GM23248 (cell line): ENCODE measurements around the gene POMGNT1. TPM values are rescaled to one million over a fixed set of nuclear protein-coding genes. Genes with fewer than 3 reads are reported as not detected.
A peak's percentile ranks its signal among the peaks of the same experiment; 100 is the strongest.

Experiments
- DNase-seq: peaks from one replicate; pipeline ENCODE4 v3.0.0-alpha.2; 2015
- H2AFZ ChIP-seq: fragments of 200-600 bp; sonication (generic); 2 replicates; pipeline ENCODE4 v1.6.1; 2016; ENCODE audit warnings: antibody characterized with exemption
- H3F3A ChIP-seq: fragments of 200-600 bp; sonication (generic); 2 replicates; pipeline ENCODE4 v1.6.1; 2016; ENCODE audit warnings: mild to moderate bottlenecking, antibody characterized with exemption, mixed run types; ENCODE audit not compliant: insufficient read depth
- H3K27ac ChIP-seq: fragments of 200-600 bp; sonication (generic); 2 replicates; pipeline ENCODE4 v1.5.1; 2016; ENCODE audit warnings: mild to moderate bottlenecking
- H3K27me3 ChIP-seq: fragments of 200-600 bp; sonication (generic); replicated peaks from 2 replicates; pipeline ENCODE4 v1.6.1; 2016; ENCODE audit warnings: mild to moderate bottlenecking; ENCODE audit not compliant: insufficient read depth
- H3K36me3 ChIP-seq: fragments of 200-600 bp; sonication (generic); 2 replicates; pipeline ENCODE4 v1.6.1; 2016; ENCODE audit warnings: low read depth, mild to moderate bottlenecking
- H3K4me1 ChIP-seq: fragments of 200-600 bp; sonication (generic); 2 replicates; pipeline ENCODE4 v1.6.1; 2016; ENCODE audit warnings: mild to moderate bottlenecking; ENCODE audit not compliant: insufficient read depth
- H3K4me2 ChIP-seq: fragments of 200-600 bp; sonication (generic); one replicate; pipeline ENCODE4 v1.6.1; 2016; ENCODE audit warnings: mild to moderate bottlenecking; ENCODE audit not compliant: unreplicated experiment
- H3K4me3 ChIP-seq: fragments of 200-600 bp; sonication (generic); 2 replicates; pipeline ENCODE4 v1.5.1; 2016; ENCODE audit warnings: mild to moderate bottlenecking
- H3K79me2 ChIP-seq: fragments of 200-600 bp; sonication (generic); 2 replicates; pipeline ENCODE4 v1.6.1; 2016; ENCODE audit warnings: mild to moderate bottlenecking; ENCODE audit not compliant: insufficient read depth
- H3K9ac ChIP-seq: fragments of 200-600 bp; sonication (generic); 2 replicates; pipeline ENCODE4 v1.6.1; 2016; ENCODE audit warnings: mild to moderate bottlenecking
- H3K9me2 ChIP-seq: fragments of 200-600 bp; sonication (generic); 2 replicates; pipeline ENCODE4 v1.6.1; 2016; ENCODE audit warnings: mixed run types, mild to moderate bottlenecking, moderate library complexity; ENCODE audit not compliant: insufficient read depth
- H3K9me3 ChIP-seq: fragments of 200-600 bp; sonication (generic); one replicate; pipeline ENCODE4 v1.6.1; 2017; ENCODE audit warnings: low read depth
- H4K20me1 ChIP-seq: fragments of 200-600 bp; sonication (generic); 2 replicates; pipeline ENCODE4 v1.6.0; 2016; ENCODE audit not compliant: insufficient read depth
- EZH2 ChIP-seq: fragments of 200-600 bp; sonication (generic); IDR thresholded peaks from 2 replicates; pipeline ENCODE4 v1.6.1; 2018; ENCODE audit warnings: antibody characterized with exemption, mild to moderate bottlenecking; ENCODE audit not compliant: insufficient read depth, poor library complexity, severe bottlenecking
- EZH2phosphoT487 ChIP-seq: fragments of 200-600 bp; sonication (generic); IDR thresholded peaks from 2 replicates; pipeline ENCODE4 v1.6.1; 2018; ENCODE audit warnings: antibody characterized with exemption, moderate library complexity, mild to moderate bottlenecking, low read depth; ENCODE audit not compliant: insufficient read depth
- WGBS, 2 experiments: methylation state at CpG; one replicate each; pipeline ENCODE4 v1.1.6; 2015 to 2017; ENCODE audit warnings: low lambda C conversion rate in 2 of 2, low coverage in 1 of 2; ENCODE audit errors: missing lambda C conversion rate in 2 of 2; 5-methylcytosine and 5-hydroxymethylcytosine counted together
- in situ Hi-C: fragments of 300-500 bp; cut with MboI; formaldehyde crosslinking; loops from 2 replicates; pipeline ENCODE4 v1.15.0; 2020
- polyA plus RNA-seq: library from polyadenylated mRNA; unstranded; fragments of >200 nt; fragmentation: Nextera tagmentation; extraction: Ambion mirVana; gene quantifications from 2 replicates; pipeline ENCODE4 v1.2.1, GENCODE V29; 2016
- small RNA-seq: library from RNA; depleted of rRNA; stranded (forward); fragments of <200 nt; gene quantifications from one replicate; pipeline ENCODE3, GENCODE V24; 2014; ENCODE audit warnings: low read depth, low replicate concordance
- total RNA-seq: library from RNA; depleted of rRNA; stranded (reverse); fragments of >200 nt; shearing (Covaris generic); gene quantifications from 2 replicates; pipeline ENCODE4 v1.2.3, GENCODE V29; 2014; rRNA removed

Gene POMGNT1
- total and polyA plus RNA-seq, 2 experiments from 2014 or later: 57.6 to 79.1 TPM

DNA sequence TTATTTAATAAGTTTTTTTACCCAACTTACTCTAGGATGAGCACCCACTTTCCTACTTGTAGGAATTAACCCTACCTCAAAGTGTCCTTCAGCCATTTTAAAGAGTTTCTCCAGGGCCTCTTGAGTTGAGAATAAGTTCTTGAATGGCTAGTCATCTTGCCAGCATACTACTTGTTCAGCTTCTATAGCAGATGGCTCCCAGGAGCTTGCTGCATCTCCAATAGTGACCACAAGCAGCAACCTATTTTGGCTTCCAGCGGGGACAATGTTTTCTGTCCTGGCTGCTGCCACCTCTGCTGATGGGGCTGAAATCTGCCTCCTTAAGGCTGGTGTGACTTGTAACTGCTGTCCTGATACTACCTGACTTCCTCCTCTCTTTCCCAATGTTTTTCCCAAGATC lies 45.0 kb downstream of the POMGNT1 start:
- Histone ChIP-seq H4K20me1 (no peaks in the 10 kb centered on the region), H3K27me3 (no peaks in the 10 kb centered on the region), H3K79me2 (no peaks in the 10 kb centered on the region), H3K36me3 (no peaks in the 10 kb centered on the region), H3K9me2 (no peaks in the 10 kb centered on the region), H3K4me3 (no peak overlapping the region), H3K27ac (no peak overlapping the region), H3K4me2 (no peak overlapping the region), H3F3A (peaks cover 15% of the 10 kb centered on the region), H3K9me3 (no peaks in the 10 kb centered on the region), H3K9ac (no peak overlapping the region), H2AFZ (no peak overlapping the region), H3K4me1 (peaks cover 12% of the 10 kb centered on the region)
- no peak for DNase-seq
- no peak for TF ChIP-seq EZH2phosphoT487
- no peak for TF ChIP-seq EZH2
- WGBS, 2 experiments: 93 to 100% methylated on average over 1 of the region's 1 CpG
- in situ Hi-C loops: no loop called here

DNA sequence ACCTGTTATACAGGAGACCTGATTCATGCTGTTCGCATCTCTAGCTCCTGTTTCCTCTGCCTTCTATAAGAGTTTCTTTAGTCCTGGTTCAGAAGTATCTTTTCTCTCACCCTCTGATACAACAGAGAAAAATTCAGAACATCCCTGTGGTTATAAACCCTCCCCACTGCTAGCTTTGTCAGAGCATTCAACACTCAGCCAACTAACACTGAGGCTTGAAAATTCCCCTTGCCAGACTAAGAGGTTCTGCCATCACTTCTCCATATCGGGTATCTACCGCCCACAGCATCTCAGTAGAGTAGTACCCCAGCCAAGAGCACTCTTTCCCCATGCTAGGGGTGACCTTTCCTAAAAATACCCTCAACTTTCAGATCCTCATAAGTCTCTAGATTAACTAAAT lies 46.2 kb downstream of the POMGNT1 start:
- Histone ChIP-seq H3K4me2 (no peak overlapping the region), H3K36me3 (no peaks in the 10 kb centered on the region), H3K9me3 (no peaks in the 10 kb centered on the region), H3K79me2 (no peaks in the 10 kb centered on the region), H3K4me3 (no peak overlapping the region), H3K9me2 (no peaks in the 10 kb centered on the region), H3K9ac (no peak overlapping the region), H3K27me3 (no peaks in the 10 kb centered on the region), H2AFZ (0 out of 2 replicates have a peak overlapping the region, but pooled peaks have one; percentile 36), H4K20me1 (no peaks in the 10 kb centered on the region), H3K27ac (peak overlapping the region; percentile 49), H3K4me1 (peaks cover 12% of the 10 kb centered on the region), H3F3A (peaks cover 15% of the 10 kb centered on the region)
- 58 to 62% methylated on average over 3 of the region's 3 CpGs for WGBS, 2 experiments
- TF ChIP-seq EZH2phosphoT487: no peak
- TF ChIP-seq EZH2: no peak
- in situ Hi-C loops: no loop called here
- peak; percentile 83 for DNase-seq

DNA sequence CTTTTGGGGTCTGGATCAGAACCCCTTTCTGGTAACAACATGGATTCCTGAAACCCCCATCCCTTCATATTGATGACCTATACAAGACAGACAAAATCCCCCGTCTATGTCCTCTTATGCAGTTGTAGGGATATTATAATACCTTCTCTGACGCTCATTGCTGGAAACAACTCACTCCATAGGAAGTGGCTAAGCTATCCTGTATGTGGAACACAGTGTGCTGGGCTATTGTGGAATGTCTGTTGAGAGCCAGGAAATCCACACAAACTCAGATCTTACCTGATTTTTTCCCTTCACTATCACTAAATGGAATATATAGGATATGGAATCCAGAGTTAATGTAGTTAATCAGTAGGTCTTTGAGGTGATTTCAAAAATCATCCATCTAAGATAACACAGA lies 48.1 kb downstream of the POMGNT1 start:
- Histone ChIP-seq H3F3A (peaks cover 15% of the 10 kb centered on the region), H3K9me2 (no peaks in the 10 kb centered on the region), H2AFZ (no peak overlapping the region), H3K9me3 (no peaks in the 10 kb centered on the region), H3K4me2 (no peak overlapping the region), H3K4me1 (peaks cover 12% of the 10 kb centered on the region), H3K79me2 (no peaks in the 10 kb centered on the region), H3K36me3 (no peaks in the 10 kb centered on the region), H3K27me3 (no peaks in the 10 kb centered on the region), H3K4me3 (no peak overlapping the region), H3K9ac (no peak overlapping the region), H4K20me1 (no peaks in the 10 kb centered on the region), H3K27ac (no peak overlapping the region)
- in situ Hi-C loops: no loop called here
- 44 to 52% methylated on average over 2 of the region's 2 CpGs for WGBS, 2 experiments
- DNase-seq: no peak
- TF ChIP-seq EZH2phosphoT487 (no peak), EZH2 (no peak)

DNA sequence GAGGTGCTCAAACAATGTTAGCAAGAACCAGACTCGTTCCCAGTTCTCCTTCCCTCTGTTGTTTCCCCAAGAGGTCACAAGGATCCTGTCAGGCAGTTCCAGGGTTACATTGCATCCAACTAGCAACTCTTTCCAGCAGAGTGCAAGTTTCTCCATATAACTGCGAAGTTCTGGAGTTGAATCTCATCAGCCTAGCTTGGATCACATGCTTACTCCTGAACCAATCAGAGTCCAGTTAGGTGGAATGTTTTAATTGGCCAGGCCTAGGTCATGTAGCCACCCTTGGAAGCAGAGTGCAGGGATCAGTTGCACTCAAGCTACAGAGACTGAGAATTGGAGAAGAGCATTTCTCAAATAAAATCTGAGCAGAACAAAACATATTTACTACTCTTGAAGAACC lies 49.9 kb downstream of the POMGNT1 start:
- H3K9ac ChIP-seq: no peak overlapping the region
- peaks cover 15% of the 10 kb centered on the region for H3F3A ChIP-seq
- no peaks in the 10 kb centered on the region for H3K36me3 ChIP-seq
- in situ Hi-C loops: no loop called here
- peaks cover 12% of the 10 kb centered on the region for H3K4me1 ChIP-seq
- TF ChIP-seq EZH2 (no peak), EZH2phosphoT487 (no peak)
- H3K4me3 ChIP-seq: no peak overlapping the region
- no peaks in the 10 kb centered on the region for H3K79me2 ChIP-seq
- H3K27me3 ChIP-seq: no peaks in the 10 kb centered on the region
- H2AFZ ChIP-seq: no peak overlapping the region
- H3K27ac ChIP-seq: no peak overlapping the region
- WGBS, 2 experiments: 30 to 51% methylated on average over 2 of the region's 2 CpGs
- H3K9me3 ChIP-seq: no peaks in the 10 kb centered on the region
- H3K4me2 ChIP-seq: no peak overlapping the region
- H4K20me1 ChIP-seq: no peaks in the 10 kb centered on the region
- no peak for DNase-seq
- H3K9me2 ChIP-seq: no peaks in the 10 kb centered on the region

Small RNA genes lying within 50 kb of the gene (small RNA-seq; reads per million reads assigned to genes)
- not detected for gene AL672043.1

Other genes starting within 250 kb of the POMGNT1 start
- 0.76 and 1.9 TPM in 2 replicates for gene PIK3R3, start 65.8 kb downstream of the POMGNT1 start, total RNA-seq
- gene PIK3R3, start 65.8 kb downstream of the POMGNT1 start, polyA plus RNA-seq: 1.3 and 1.6 TPM in 2 replicates
- gene TSPAN1, start 23.3 kb downstream of the POMGNT1 start, total RNA-seq: not detected in 2 replicates
- 0.38 and 0.70 TPM in 2 replicates for gene TSPAN1, start 23.3 kb downstream of the POMGNT1 start, polyA plus RNA-seq
- gene P3R3URF, start 21.9 kb downstream of the POMGNT1 start, total RNA-seq: not detected in 2 replicates
- gene P3R3URF, start 21.9 kb downstream of the POMGNT1 start, polyA plus RNA-seq: not detected in 2 replicates
- 2.8 and 3.3 TPM in 2 replicates for gene LURAP1, start 4.9 kb upstream of the POMGNT1 start, total RNA-seq
- 1.9 and 2.4 TPM in 2 replicates for gene LURAP1, start 4.9 kb upstream of the POMGNT1 start, polyA plus RNA-seq
- 1.9 and 3.0 TPM in 2 replicates for gene RAD54L, start 49.3 kb upstream of the POMGNT1 start, total RNA-seq
- 4.4 and 4.9 TPM in 2 replicates for gene RAD54L, start 49.3 kb upstream of the POMGNT1 start, polyA plus RNA-seq
- 131 and 133 TPM in 2 replicates for gene LRRC41, start 105.2 kb upstream of the POMGNT1 start, total RNA-seq
- gene LRRC41, start 105.2 kb upstream of the POMGNT1 start, polyA plus RNA-seq: 103 and 108 TPM in 2 replicates
- 334 and 337 TPM in 2 replicates for gene UQCRH, start 105.3 kb upstream of the POMGNT1 start, total RNA-seq
- 237 and 238 TPM in 2 replicates for gene UQCRH, start 105.3 kb upstream of the POMGNT1 start, polyA plus RNA-seq
- 11.7 and 12.5 TPM in 2 replicates for gene NSUN4, start 142.4 kb upstream of the POMGNT1 start, total RNA-seq
- gene NSUN4, start 142.4 kb upstream of the POMGNT1 start, polyA plus RNA-seq: 11.4 and 14.9 TPM in 2 replicates
- gene FAAH, start 195.9 kb upstream of the POMGNT1 start, total RNA-seq: 0.38 and 0.97 TPM in 2 replicates
- gene FAAH, start 195.9 kb upstream of the POMGNT1 start, polyA plus RNA-seq: 0.74 and 0.98 TPM in 2 replicates